OCI-LY7 (cell line): ENCODE results near the gene ADSS1. TPM values are rescaled to one million over a fixed set of nuclear protein-coding genes. Genes with fewer than 3 reads are reported as not detected.

Experiments used
- BruUV-seq: library from RNA; stranded (reverse); fragments of 400-500 nt; replicated peaks from 2 replicates; lab custom pipeline; 2021; lab: Mats Ljungman, UMichigan
- CTCF ChIA-PET: fragments of 300-600 bp; sonication (Branson Sonifier 250); formaldehyde crosslinking; loops from one replicate; lab custom pipeline; 2022; ENCODE audit warnings: antibody characterized with exemption; ENCODE audit not compliant: unreplicated experiment; lab: Charles Lee
- POLR2A ChIA-PET: fragments of 300-600 bp; sonication (Branson Sonifier 250); formaldehyde crosslinking; loops from one replicate; lab custom pipeline; 2022; ENCODE audit warnings: antibody characterized with exemption; lab: Charles Lee
- DNase-seq: peaks from one replicate; pipeline ENCODE4 v3.0.0-alpha.2; 2015; ENCODE audit warnings: low spot score
- H2AFZ ChIP-seq: fragments of 200-600 bp; sonication (generic), shearing (Covaris generic); 2 replicates; pipeline ENCODE4 v1.6.1; 2014; ENCODE audit warnings: mild to moderate bottlenecking, antibody characterized with exemption, low read length, moderate library complexity
- H3K27ac ChIP-seq: fragments of 200-600 bp; sonication (generic); 2 replicates; pipeline ENCODE4 v1.5.1; 2014; ENCODE audit warnings: mixed run types, low read depth, mild to moderate bottlenecking, moderate library complexity, low read length, inconsistent platforms; ENCODE audit not compliant: poor library complexity, severe bottlenecking
- H3K36me3 ChIP-seq: fragments of 200-600 bp; sonication (generic); 2 replicates; pipeline ENCODE4 v1.6.1; 2014; ENCODE audit warnings: mild to moderate bottlenecking, antibody characterized with exemption, low read length, moderate library complexity, mixed read lengths; ENCODE audit not compliant: insufficient read depth
- H3K4me1 ChIP-seq: fragments of 200-600 bp; sonication (generic); 2 replicates; pipeline ENCODE4 v1.5.1; 2014; ENCODE audit warnings: mild to moderate bottlenecking, low read length; ENCODE audit not compliant: insufficient read depth, poor library complexity, severe bottlenecking
- H3K4me2 ChIP-seq: fragments of 200-600 bp; sonication (generic); 2 replicates; pipeline ENCODE4 v1.6.1; 2014; ENCODE audit warnings: mild to moderate bottlenecking, low read length
- H3K4me3 ChIP-seq: fragments of 200-600 bp; sonication (generic); 2 replicates; pipeline ENCODE4 v1.5.1; 2014; ENCODE audit warnings: mild to moderate bottlenecking, low read depth, low read length; ENCODE audit not compliant: poor library complexity, severe bottlenecking
- H3K79me2 ChIP-seq: fragments of 200-600 bp; sonication (generic); 2 replicates; pipeline ENCODE4 v1.6.1; 2016; ENCODE audit warnings: low read depth, mild to moderate bottlenecking, low read length, moderate library complexity, mixed read lengths; ENCODE audit not compliant: insufficient read depth
- H3K9me2 ChIP-seq: fragments of 200-600 bp; sonication (generic); 2 replicates; pipeline ENCODE4 v1.6.1; 2016; ENCODE audit warnings: mild to moderate bottlenecking, low read length, mixed read lengths; ENCODE audit not compliant: insufficient read depth
- H3K9me3 ChIP-seq: fragments of 200-600 bp; sonication (generic); 2 replicates; pipeline ENCODE4 v1.6.1; 2014; ENCODE audit warnings: mild to moderate bottlenecking, mixed run types, low read length, mixed read lengths
- H4K20me1 ChIP-seq: fragments of 200-600 bp; sonication (generic); 2 replicates; pipeline ENCODE4 v1.6.1; 2014; ENCODE audit warnings: mild to moderate bottlenecking, antibody characterized with exemption, low read length, moderate library complexity, mixed read lengths; ENCODE audit not compliant: insufficient read depth
- CTCF ChIP-seq: fragments of 200-600 bp; sonication (generic); conservative IDR thresholded peaks from 2 replicates; pipeline ENCODE4 v1.5.1; 2014; ENCODE audit warnings: mild to moderate bottlenecking, antibody characterized with exemption, low read length, moderate library complexity, mixed read lengths
- EZH2phosphoT487 ChIP-seq: fragments of 200-600 bp; sonication (generic); IDR thresholded peaks from 2 replicates; pipeline ENCODE4 v1.6.1; 2018; ENCODE audit warnings: low read depth, borderline replicate concordance, mild to moderate bottlenecking, mixed run types, antibody characterized with exemption, low read length, moderate library complexity, mixed read lengths
- intact Hi-C: fragments of 100-400 bp; cut with micrococcal nuclease; formaldehyde crosslinking; loops from one replicate; pipeline ENCODE4 v1.10.0; 2022; ENCODE audit not compliant: unreplicated experiment
- total RNA-seq, 2 experiments: library from RNA; depleted of rRNA in 1 of 2; stranded (reverse); fragments of >200 nt in 1 of 2; shearing (Covaris generic) in 1 of 2; gene quantifications; 2 replicates each; pipeline ENCODE4 v1.2.3, GENCODE V29; 2014 to 2022

ADSS1 gene
- total RNA-seq, 2 experiments from 2014 or later: 2.8 TPM; not detected in 1

- peak overlapping the region; percentile 67 for H3K27ac ChIP-seq
- peaks cover 14% of the 10 kb centered on the region; the same call in 1 of the 2 replicates for H3K79me2 ChIP-seq
- H3K4me2 ChIP-seq: peak overlapping the region; percentile 81
- peaks cover 53% of the 10 kb centered on the region for H3K4me1 ChIP-seq
- CTCF ChIA-PET: no interaction called here
- intact Hi-C loops: no loop called here
- no peaks in the 10 kb centered on the region for H3K9me2 ChIP-seq
- peak overlapping the region; percentile 26 for H3K4me3 ChIP-seq
- TF ChIP-seq EZH2phosphoT487 (no peak), CTCF (no peak)
- no peak overlapping the region; the same call in 1 of the 2 replicates for H2AFZ ChIP-seq
- H3K36me3 ChIP-seq: no peaks in the 10 kb centered on the region
- POLR2A ChIA-PET: interaction anchor here (2.2 kb wide), 1 partner anchor 29 kb away, joined by 11 read pairs; no protein-coding TSS in a partner anchor
- peak; percentile 54 for DNase-seq
- 0 out of 2 replicates have a peak, but pooled peaks cover 5% of the 10 kb centered on the region for H4K20me1 ChIP-seq
- BruUV-seq: no TSS peak
- no peaks in the 10 kb centered on the region for H3K9me3 ChIP-seq
Observed at GRCh38 chr14:104686624-104687517, 37.2 kb upstream of the ADSS1 start.

- H3K4me2 ChIP-seq: peak overlapping the region; percentile 81
- H3K36me3 ChIP-seq: no peaks in the 10 kb centered on the region; the same call in 1 of the 2 replicates
- H3K9me3 ChIP-seq: no peaks in the 10 kb centered on the region
- TF ChIP-seq CTCF: no peak
- no peak for TF ChIP-seq EZH2phosphoT487
- 0 out of 2 replicates have a peak, but pooled peaks cover 5% of the 10 kb centered on the region for H4K20me1 ChIP-seq
- BruUV-seq: no TSS peak
- H3K27ac ChIP-seq: peak overlapping the region; percentile 67
- H2AFZ ChIP-seq: no peak overlapping the region; the same call in 1 of the 2 replicates
- peaks cover 14% of the 10 kb centered on the region; the same call in 1 of the 2 replicates for H3K79me2 ChIP-seq
- peaks cover 51% of the 10 kb centered on the region for H3K4me1 ChIP-seq
- CTCF ChIA-PET: no interaction called here
- no peak for DNase-seq
- no peaks in the 10 kb centered on the region for H3K9me2 ChIP-seq
- POLR2A ChIA-PET: interaction anchor here (2.2 kb wide), 1 partner anchor 30 kb away, joined by 11 read pairs; no protein-coding TSS in a partner anchor
- intact Hi-C loops: no loop called here
- H3K4me3 ChIP-seq: peak overlapping the region; percentile 26
Observed at GRCh38 chr14:104687601-104688504, 36.2 kb upstream of the ADSS1 start.
